ENCODE data around the gene MED9.
"Not testable (repeated sequence)": the region's sequence is repeated elsewhere in the genome, so short reads cannot be mapped to it uniquely, and the experiment has no call there.

The MED9 gene

DNA sequence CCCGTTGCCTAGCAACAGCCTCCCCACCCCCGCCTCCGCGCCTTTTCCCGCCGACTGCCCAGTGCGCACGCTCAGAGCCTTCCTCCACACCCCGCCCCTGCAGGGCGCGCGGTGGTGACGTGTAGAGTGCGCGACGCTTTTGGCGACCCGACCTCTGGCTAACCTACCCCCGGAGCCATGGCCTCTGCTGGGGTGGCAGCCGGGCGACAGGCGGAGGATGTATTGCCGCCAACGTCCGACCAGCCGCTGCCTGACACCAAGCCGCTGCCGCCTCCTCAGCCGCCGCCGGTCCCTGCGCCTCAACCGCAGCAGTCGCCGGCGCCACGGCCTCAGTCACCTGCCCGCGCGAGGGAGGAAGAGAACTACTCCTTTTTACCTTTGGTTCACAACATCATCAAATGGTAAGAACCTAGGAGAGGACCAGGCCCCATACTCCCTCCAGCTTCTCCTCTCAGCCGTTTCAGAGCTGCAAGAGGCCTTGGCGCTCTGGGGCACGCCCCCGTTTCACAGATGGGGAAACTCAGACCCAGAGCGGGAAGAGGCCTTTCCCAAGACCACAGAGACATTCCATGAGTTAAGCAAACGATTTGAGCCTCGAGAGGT, at the start of gene MED9:
TSS of gene MED9 (plus strand) at position 136 of the 603 bp plus-strand sequence. CDS start at position 178, 42 bp downstream.
- no peak for FAIRE-seq

DNA sequence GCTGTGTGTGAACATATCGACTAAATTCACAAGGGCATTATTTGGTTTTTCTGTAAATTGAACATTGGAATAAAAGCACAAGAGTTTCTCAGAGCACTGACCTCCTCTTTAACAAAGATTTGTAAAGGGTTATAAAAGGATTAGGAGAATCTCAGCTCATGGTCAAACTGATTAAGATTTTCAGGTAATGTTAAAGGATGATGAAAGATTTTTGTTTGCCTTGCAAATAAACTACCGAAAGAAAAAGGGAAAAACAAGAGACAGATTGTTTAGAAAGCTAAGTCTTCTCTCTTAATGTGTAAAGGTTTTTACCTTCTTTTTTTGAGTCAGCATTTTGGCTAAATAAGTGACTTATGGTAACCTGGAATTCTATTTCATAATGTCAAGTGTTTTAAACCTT, 47.6 kb upstream of the MED9 start:
- FAIRE-seq, result no peak

- not testable (repeated sequence) for FAIRE-seq
Observed at GRCh38 chr17:17430924-17431323, 45.9 kb upstream of the MED9 start.

DNA sequence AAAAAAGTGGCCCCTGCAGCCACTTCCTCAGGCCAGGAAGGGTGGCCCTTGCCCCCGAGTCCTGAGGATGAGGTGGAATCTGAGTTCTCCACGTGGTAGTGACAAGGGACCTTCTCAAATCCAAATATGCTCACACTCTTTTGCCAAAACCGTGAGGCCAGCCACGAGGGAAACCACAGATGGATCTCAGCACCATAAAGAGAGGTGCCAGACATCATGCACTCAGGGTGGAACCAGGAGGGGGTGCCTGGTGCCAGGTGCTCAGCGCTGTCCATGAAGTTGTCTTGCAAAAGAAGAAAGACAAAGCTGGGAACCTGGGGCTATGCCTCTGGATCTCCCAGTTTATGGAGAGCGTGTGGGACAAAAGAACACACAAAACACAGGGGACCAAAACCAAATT, 45.2 kb upstream of the MED9 start:
- FAIRE-seq, result no peak

DNA sequence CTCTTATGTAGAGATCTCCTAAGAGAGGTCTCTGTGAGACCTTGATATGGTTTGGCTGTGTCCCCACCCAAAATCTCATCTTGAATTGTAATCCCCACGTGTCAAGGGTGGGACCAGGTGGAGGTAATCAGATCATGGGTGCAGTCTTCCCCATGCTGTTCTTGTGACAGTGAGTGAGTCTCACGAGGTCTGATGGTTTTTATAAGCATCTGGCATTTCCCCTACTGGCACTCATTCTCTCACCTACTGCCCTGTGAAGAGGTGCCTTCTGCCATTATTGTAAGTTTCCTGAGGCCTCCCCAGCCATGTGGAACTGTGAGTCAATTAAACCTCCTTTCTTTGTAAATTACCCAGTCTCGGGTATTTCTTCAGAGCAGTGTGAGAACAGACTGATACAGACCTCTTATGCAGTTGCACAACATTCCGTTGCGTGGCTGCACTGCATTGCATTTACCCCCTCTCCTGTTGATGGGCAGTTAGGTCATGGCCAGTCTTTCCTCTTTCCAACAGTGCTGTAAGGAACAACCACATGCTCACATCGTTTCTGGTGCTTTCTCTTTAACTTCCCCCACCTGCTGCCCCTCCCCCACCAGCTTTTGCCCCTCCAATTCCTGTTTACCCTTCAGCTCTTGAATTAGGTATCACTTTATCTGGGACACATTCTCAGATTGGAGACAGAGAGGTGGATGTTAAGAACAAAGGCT, 43.6 kb upstream of the MED9 start:
- no peak for FAIRE-seq

DNA sequence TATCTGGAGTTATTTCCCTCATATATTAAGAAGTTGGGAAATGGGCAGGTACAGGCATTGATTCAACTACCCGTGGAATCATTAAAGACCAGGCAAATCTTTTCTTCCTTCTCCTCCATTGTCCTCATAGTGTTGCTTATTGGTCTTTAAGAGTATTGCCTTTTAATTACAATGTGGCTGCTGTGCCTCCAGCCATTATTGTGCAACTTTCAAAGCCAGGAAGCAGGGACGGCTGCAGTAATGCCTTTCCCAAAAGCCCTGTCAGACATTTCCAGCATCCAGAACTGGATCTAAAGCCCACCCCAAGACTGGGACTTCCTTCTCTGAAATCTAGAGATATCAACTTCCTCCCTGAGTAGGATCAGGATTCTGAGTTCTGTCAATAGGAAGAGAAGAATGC, 42.3 kb upstream of the MED9 start:
- FAIRE-seq, result no peak

- FAIRE-seq, result no peak
Observed at GRCh38 chr17:17435323-17435722, 41.5 kb upstream of the MED9 start.

DNA sequence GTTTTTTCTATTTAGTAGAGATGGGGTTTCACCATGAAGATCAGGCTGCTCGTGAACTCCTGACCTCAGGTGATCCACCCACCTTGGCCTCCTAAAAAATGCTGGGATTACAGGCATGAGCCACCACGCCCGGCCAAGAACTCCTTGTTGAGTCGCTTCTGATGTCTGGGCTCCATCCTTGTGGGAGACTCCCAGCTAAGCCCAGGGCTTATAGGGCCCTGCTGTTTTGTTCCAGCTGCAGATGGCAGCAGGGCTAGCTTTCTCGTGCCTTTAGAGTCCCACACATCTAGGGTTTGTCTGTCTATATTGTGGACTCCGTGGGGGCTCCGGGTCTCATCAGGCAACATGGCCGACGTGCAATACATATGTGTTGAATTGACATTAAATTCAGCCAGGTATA, 39.3 kb upstream of the MED9 start:
- no peak for FAIRE-seq

DNA sequence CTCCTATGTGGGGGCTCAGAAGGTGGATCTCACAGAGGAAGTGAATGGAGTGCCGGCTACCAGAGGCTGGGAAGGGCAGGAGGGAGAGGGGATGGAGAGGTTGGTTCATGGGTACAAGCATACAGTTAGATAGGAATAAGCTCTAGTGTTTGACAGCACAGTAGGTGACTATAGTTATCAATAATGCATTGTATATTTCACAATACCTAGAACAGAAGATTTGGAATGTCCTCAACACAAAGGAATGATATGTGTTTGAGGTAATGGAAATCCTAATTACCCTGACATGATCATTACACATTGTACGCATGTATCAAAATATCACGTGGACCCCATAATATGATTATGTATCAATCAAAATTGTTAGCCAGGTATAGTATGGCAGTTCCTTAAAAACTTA, 38.9 kb upstream of the MED9 start:
- no peak for FAIRE-seq

GRCh38 chr17:17440010-17440843, 36.6 kb upstream of the MED9 start:
- no peak for FAIRE-seq

DNA sequence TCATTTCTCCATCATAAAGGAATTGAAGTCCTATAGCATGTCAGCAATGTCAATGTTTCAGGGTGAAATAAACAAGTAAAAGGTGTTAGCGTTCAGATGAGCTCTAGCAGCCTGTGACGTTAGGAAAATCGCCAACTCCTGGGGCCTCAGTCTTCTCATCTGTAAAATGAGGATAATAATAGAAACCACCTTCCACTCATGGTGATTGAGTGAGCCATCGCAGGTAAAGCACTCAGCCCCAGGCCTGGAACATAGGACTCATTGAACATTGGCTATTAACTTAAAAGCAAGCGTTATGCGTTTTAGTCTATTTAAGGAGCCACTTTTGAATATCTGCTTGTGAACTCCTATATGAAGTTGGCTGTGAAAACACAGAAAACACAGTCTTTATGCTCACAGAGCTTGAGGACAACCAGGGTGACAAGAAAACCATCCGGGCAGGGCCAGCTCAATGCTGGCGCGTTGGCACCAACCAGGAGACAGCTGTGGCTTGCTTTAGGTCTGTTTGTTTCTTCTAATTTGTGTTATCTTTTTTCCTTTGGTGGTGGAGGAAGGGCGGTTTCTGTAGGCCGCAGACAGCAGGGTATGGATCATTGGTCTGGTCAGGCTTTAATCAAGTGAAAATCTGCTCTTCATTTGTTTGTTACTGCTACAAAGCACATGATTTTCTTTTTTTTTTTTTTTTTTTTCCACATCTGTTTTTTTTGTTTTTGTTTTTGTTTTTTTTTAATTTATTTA, 35.7 kb upstream of the MED9 start:
- no peak for FAIRE-seq

DNA sequence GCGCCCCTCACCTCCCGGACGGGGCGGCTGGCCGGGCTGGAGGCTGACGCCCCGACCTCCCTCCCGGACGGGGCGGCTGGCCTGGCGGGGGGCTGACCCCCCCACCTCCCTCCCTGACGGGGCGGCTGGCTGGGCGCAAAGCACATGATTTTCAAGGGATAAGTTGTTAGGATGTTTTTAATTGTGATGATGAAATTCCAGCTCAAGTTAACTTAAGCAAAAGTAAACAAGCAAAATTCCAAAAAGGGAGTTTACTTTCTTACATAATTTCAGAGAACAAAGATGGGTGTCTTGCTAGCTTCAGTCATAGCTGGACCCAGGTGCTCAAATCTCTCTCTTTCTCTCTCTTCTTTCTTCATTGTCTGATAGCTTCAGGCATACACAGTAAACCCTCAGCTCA, 33.6 kb upstream of the MED9 start:
- FAIRE-seq, result no peak

DNA sequence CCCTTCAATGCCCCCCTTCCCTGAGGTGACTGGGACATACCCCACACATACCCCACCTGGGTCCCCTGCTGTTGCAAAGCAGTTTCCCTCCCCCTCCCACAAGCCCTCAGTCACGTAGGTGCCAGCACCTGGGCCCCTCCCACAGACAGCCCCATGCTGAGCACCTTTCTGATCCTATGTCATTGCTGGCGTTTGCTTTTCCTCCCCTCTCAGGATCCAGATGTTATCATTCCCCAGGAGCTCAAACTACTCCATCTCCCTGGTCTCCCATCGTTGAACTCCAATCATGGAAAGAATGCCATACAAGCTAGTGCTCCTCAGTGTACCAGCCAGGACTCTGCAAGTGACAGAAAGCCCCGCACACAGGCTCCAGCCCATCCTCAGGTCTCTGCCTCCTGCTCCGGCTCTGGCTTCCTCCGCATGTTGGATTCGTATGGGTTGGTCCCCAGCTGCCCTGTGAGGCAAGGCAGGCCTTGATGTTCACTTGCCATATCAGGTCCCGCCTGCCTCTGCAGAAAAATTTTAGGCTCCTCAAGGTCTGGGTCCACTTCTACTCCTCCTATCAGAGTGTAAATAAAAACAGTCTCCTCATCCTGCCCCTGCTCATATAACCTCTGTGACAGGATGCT, 31.4 kb upstream of the MED9 start:
- FAIRE-seq, result no peak

GRCh38 chr17:17445925-17446665, 30.7 kb upstream of the MED9 start:
- FAIRE-seq, result no peak

DNA sequence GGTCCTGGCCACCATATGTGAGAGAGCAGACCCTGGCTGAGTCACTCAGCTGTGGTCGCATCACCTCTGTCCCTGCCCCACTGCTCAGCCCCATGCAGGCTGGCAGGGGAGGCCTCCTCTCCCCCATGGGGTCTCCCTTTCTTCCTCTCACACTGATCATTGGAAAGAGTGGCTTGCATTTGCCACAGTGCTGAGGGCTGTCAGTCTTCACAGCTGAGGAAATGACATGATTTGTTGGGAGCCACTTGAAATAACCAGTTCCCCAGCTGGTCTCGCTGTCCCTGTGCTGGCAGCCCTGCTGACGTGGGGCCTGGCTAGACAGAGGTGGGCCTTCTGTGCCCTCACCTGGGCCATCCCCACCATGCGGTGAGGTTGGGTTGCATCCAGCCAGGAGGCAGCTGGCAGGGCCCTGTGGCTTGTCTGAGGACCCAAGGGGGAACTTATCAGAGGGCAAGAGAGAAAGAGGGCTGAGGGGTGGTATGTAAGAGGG, 30.1 kb upstream of the MED9 start:
- no peak for FAIRE-seq

GRCh38 chr17:17447264-17447663, 29.5 kb upstream of the MED9 start:
- FAIRE-seq, result no peak

DNA sequence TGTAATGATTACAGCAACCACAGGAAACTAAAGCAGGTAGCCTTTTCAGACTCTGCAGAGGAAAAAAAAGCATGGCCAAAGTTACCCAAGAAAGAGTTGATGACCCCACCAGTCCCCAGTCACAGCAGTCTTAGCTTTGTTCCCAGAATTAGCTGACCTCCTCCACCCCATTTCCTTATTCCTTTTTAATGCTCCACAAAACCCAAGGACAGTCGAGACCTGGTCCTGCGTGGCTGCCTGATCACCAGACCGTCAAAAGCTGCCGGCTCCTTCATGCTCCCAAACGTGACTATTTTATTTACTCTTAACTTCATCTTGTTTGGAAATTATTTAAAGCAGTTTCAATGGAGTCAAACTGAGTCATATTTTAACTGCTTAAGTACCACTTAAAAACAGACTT, 28.7 kb upstream of the MED9 start:
- FAIRE-seq, result no peak

DNA sequence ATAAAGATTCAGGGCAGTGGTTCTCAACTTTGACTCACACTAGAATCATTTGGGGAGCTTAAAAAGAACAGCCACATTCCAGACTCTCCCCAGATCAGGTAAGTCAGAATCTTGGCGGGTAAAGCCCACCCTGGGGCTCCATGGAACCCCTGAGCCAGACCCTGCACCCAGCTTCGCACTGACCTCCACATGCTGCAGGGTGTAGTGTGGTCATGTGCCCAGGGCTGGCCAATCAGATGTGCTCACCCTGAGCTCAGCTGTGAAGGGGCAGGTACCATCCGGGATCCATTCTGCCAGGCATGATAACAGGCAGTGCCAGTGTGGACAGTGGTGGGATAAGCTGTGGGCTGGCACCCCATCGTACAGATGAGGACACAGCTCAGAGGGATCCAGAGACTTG, 28.1 kb upstream of the MED9 start:
- FAIRE-seq, result no peak

GRCh38 chr17:17453088-17453487, 23.7 kb upstream of the MED9 start:
- no peak for FAIRE-seq

DNA sequence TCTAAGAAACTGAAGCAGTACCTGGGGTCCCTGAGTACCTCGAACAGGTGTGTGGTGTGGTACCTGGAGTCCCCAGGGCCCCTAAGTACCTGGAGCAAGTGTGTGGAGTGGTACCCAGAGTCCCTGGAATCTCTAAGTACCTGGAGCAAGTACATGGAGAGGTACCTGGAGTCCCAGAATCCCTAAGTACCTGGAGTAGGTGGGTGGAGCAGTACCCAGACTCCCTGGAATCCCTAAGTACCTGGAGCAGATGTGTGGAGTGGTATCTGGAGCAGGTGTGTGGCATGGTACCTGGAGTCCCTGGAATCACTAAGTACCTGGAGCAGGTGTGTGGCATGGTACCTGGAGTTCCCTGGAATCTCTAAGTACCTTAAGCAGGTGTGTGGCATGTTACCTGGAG, 22.5 kb upstream of the MED9 start:
- no peak for FAIRE-seq

DNA sequence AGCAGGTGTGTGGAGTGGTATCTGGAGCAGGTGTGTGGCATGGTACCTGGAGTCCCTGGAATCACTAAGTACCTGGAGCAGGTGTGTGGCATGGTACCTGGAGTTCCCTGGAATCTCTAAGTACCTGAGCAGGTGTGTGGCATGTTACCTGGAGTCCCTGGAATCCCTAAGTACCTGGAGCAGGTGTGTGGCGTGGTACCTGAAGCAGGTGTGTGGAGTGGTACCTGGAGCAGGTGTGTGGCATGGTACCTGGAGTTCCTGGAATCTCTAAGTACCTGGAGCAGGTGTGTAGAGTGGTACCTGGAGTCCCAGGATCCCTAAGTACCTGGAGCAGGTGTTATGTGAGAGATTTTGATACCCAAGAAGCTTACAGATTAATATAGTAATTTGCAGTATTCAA, 22.1 kb upstream of the MED9 start:
- FAIRE-seq, result not testable (repeated sequence)

- FAIRE-seq, result no peak
Observed at GRCh38 chr17:17455173-17455572, 21.6 kb upstream of the MED9 start.

All from islet of Langerhans (tissue), 1 donor.